Right lobe of liver (tissue), 4 donors: ENCODE data around the gene PRKCA.

ENCODE experiments used
- POLR2A ChIP-seq: fragments of 450-650 bp; IDR thresholded peaks from one replicate; pipeline ENCODE4 v1.6.1; 2017; ENCODE audit warnings: antibody characterized with exemption, mild to moderate bottlenecking
- TF ChIP-seq, protein P1 (sequence below), 4 donors: fragments of 200-600 bp in 3 of 4; fragments of 450-650 bp in 1 of 4; IDR thresholded peaks; one replicate each; pipeline versions ENCODE4 v1.5.1 to v1.8.0; 2016 to 2022; ENCODE audit warnings: antibody characterized with exemption in 4 of 4, mild to moderate bottlenecking in 2 of 4
- donor health status: DM: no; HTN: no; CAD: no.
- donor health status: DM: no; HTN: no; CAD: no.
- donor health status: DM: no; HTN: yes; CAD: no.

DNA sequence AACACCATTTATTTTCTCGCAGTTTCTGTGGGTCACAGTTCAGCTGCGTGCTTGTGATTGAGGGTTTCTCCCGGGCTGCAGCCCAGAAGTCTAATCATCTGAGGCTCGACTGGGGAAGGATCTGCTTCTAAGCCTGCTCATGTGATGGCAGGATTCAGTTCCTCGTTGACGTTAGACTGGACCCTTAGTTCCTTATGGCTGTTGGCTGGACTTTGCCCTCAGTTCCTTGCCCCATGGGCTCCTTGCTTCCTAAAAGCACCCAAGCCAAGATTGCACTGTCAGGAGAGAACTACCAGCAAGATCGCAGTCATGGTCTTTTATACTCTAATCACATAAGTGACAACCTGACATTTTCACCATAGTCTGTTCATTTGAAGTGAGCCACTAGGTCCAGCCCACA is 250.0 kb downstream of the PRKCA start:
- TF ChIP-seq, protein P1, sequence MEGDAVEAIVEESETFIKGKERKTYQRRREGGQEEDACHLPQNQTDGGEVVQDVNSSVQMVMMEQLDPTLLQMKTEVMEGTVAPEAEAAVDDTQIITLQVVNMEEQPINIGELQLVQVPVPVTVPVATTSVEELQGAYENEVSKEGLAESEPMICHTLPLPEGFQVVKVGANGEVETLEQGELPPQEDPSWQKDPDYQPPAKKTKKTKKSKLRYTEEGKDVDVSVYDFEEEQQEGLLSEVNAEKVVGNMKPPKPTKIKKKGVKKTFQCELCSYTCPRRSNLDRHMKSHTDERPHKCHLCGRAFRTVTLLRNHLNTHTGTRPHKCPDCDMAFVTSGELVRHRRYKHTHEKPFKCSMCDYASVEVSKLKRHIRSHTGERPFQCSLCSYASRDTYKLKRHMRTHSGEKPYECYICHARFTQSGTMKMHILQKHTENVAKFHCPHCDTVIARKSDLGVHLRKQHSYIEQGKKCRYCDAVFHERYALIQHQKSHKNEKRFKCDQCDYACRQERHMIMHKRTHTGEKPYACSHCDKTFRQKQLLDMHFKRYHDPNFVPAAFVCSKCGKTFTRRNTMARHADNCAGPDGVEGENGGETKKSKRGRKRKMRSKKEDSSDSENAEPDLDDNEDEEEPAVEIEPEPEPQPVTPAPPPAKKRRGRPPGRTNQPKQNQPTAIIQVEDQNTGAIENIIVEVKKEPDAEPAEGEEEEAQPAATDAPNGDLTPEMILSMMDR (IDR thresholded peaks at IDR 0.05): no peak
- no peak for TF ChIP-seq POLR2A
